ENCODE measurements around the gene PRKCA.

- no peak for TF ChIP-seq CTCF (IDR thresholded peaks at IDR 0.05; ENCODE audit: insufficient read depth, low read length)
- no peak for TF ChIP-seq POLR2AphosphoS5 (IDR thresholded peaks at IDR 0.05; ENCODE audit: low read depth)
- TF ChIP-seq REST (IDR thresholded peaks at IDR 0.05; ENCODE audit: insufficient replicate concordance, low read depth): no peak
- TF ChIP-seq SPI1 (IDR thresholded peaks at IDR 0.05; ENCODE audit: borderline replicate concordance, low read depth): no peak
Observed at GRCh38 chr17:66787914-66788313, 485.5 kb downstream of the PRKCA start.

All from HL-60 (cell line).